H1 (cell line): ENCODE data around the gene RGS6.

Experiments used
- CBX5 ChIP-seq: fragments of 300-800, 300-1000 bp; sonication (generic); IDR thresholded peaks from 2 replicates; pipeline ENCODE4 v1.7.1; 2016; ENCODE audit warnings: antibody characterized with exemption, low read length, low read depth
- CTCF ChIP-seq, 3 experiments: IDR thresholded peaks; 1 replicate in 2 of 3; 2 replicates in 1 of 3; pipeline versions ENCODE4 v1.5.1 to v1.6.1; 2011; ENCODE audit warnings: low read length in 3 of 3, mild to moderate bottlenecking in 3 of 3, inconsistent platforms in 2 of 3, low read depth in 1 of 3, moderate library complexity in 1 of 3; ENCODE audit not compliant: insufficient read depth in 1 of 3; ENCODE audit errors: control extremely low read depth in 1 of 3
- EGR1 ChIP-seq: IDR thresholded peaks from 2 replicates; pipeline ENCODE4 v1.6.1; 2011; ENCODE audit warnings: low read depth, low read length, borderline replicate concordance
- EP300 ChIP-seq, 2 experiments: IDR thresholded peaks; 1 replicate in 1 of 2; 2 replicates in 1 of 2; pipeline ENCODE4 v1.6.1; 2011 to 2012; ENCODE audit warnings: low read depth in 2 of 2, low read length in 2 of 2, mild to moderate bottlenecking in 2 of 2, borderline replicate concordance in 1 of 2, inconsistent platforms in 1 of 2, moderate library complexity in 1 of 2
- EZH2 ChIP-seq: fragments of 200-600 bp; sonication (generic); IDR thresholded peaks from 2 replicates; pipeline ENCODE4 v1.7.1; 2012; ENCODE audit warnings: low read depth, mild to moderate bottlenecking, moderate library complexity, low read length, inconsistent platforms; ENCODE audit not compliant: severe bottlenecking
- JUN ChIP-seq: IDR thresholded peaks from 2 replicates; pipeline ENCODE4 v1.6.1; 2011; ENCODE audit warnings: low read depth, mild to moderate bottlenecking, improper control_type of control experiment, low read length
- NRF1 ChIP-seq: IDR thresholded peaks from 2 replicates; pipeline ENCODE4 v1.6.1; 2011; ENCODE audit warnings: mild to moderate bottlenecking, low read depth, low read length, improper control_type of control experiment
- RXRA ChIP-seq: IDR thresholded peaks from 2 replicates; pipeline ENCODE4 v1.6.1; 2011; ENCODE audit warnings: low read depth, mild to moderate bottlenecking, low read length, moderate library complexity; ENCODE audit not compliant: insufficient read depth
- TAF1 ChIP-seq: IDR thresholded peaks from 2 replicates; pipeline ENCODE4 v1.6.1; 2011; ENCODE audit warnings: mild to moderate bottlenecking, low read depth, low read length
- TCF12 ChIP-seq: IDR thresholded peaks from 2 replicates; pipeline ENCODE4 v1.6.1; 2011; ENCODE audit warnings: low read depth, mild to moderate bottlenecking, low read length
- YY1 ChIP-seq: IDR thresholded peaks from 2 replicates; pipeline ENCODE4 v1.6.1; 2011; ENCODE audit warnings: low read depth, mild to moderate bottlenecking, low read length

- TF ChIP-seq RXRA (no peak), CTCF (IDR thresholded peaks at IDR 0.05; ENCODE audit: control extremely low read depth in 1 of 3, insufficient read depth in 1 of 3, low read depth in 1 of 3, low read length in 3 of 3) (no peak), YY1 (no peak), EZH2 (no peak), TCF12 (no peak), EGR1 (no peak), TAF1 (no peak), NRF1 (no peak), EP300 (IDR thresholded peaks at IDR 0.05; ENCODE audit: borderline replicate concordance in 1 of 2, low read depth in 2 of 2, low read length in 2 of 2) (no peak), JUN (no peak), CBX5 (no peak)
These were observed 56.7 kb downstream of the RGS6 start for GRCh38 chr14:71988939-71989338.
